CD8-positive, alpha-beta memory T cell (primary cell): ENCODE data around the gene RASIP1. TPM values are rescaled to one million over a fixed set of nuclear protein-coding genes. Genes with fewer than 3 reads are reported as not detected.
"Not testable (repeated sequence)": the region's sequence is repeated elsewhere in the genome, so short reads cannot be mapped to it uniquely, and the experiment has no call there.

Source experiments
- CTCF ChIA-PET: fragments of 350-600 bp; sonication (Branson Sonifier 250); formaldehyde crosslinking; loops from one replicate; lab custom pipeline; 2021; ENCODE audit warnings: antibody characterized with exemption; lab: Charles Lee
- POLR2A ChIA-PET: fragments of 350-600 bp; sonication (Branson Sonifier 250); formaldehyde crosslinking; loops from one replicate; lab custom pipeline; 2021; ENCODE audit warnings: antibody characterized with exemption; lab: Charles Lee
- DNase-seq, 5 donors: peaks; one replicate each; pipeline versions ENCODE4 v3.0.0 to v3.0.0-alpha.2; 2020 to 2022; ENCODE audit warnings: mixed read lengths in 1 of 5
- H3K27ac ChIP-seq: one replicate; pipeline ENCODE4 v1.7.0; 2013; ENCODE audit warnings: low read depth, mild to moderate bottlenecking, low read length, moderate library complexity
- H3K27me3 ChIP-seq: 2 replicates; pipeline ENCODE4 v1.7.0; 2013; ENCODE audit warnings: low read length, mild to moderate bottlenecking; ENCODE audit not compliant: insufficient read depth, poor library complexity, severe bottlenecking
- H3K36me3 ChIP-seq: 2 replicates; pipeline ENCODE4 v1.7.0; 2013; ENCODE audit warnings: mild to moderate bottlenecking, low read length, moderate library complexity; ENCODE audit not compliant: insufficient read depth
- H3K4me1 ChIP-seq: 2 replicates; pipeline ENCODE4 v1.7.0; 2013; ENCODE audit warnings: mild to moderate bottlenecking, low read length, moderate library complexity; ENCODE audit not compliant: insufficient read depth
- H3K4me3 ChIP-seq: 2 replicates; pipeline ENCODE4 v1.7.0; 2013; ENCODE audit warnings: mild to moderate bottlenecking, low read length
- H3K9me3 ChIP-seq: 2 replicates; pipeline ENCODE4 v1.7.0; 2013; ENCODE audit warnings: mild to moderate bottlenecking, low read length
- H3K27ac Mint-ChIP-seq, 8 donors: one replicate each; pipeline ENCODE4 v1.8.0; 2020 to 2021; ENCODE audit warnings: mixed read lengths in 8 of 8, mild to moderate bottlenecking in 6 of 8, inconsistent platforms in 3 of 8, moderate library complexity in 3 of 8
- H3K27me3 Mint-ChIP-seq, 2 donors: one replicate each; pipeline ENCODE4 v1.8.0; 2020 to 2021; ENCODE audit warnings: mixed read lengths in 2 of 2, mild to moderate bottlenecking in 1 of 2, moderate library complexity in 1 of 2
- H3K36me3 Mint-ChIP-seq, 3 donors: one replicate each; pipeline ENCODE4 v1.8.0; 2020 to 2021; ENCODE audit warnings: mixed read lengths in 3 of 3, inconsistent platforms in 1 of 3, mild to moderate bottlenecking in 1 of 3
- H3K4me1 Mint-ChIP-seq, 3 donors: one replicate each; pipeline ENCODE4 v1.8.0; 2020 to 2021; ENCODE audit warnings: mixed read lengths in 3 of 3, inconsistent platforms in 1 of 3, mild to moderate bottlenecking in 1 of 3
- H3K4me3 Mint-ChIP-seq, 7 donors: one replicate each; pipeline ENCODE4 v1.8.0; 2020 to 2021; ENCODE audit warnings: mixed read lengths in 7 of 7, mild to moderate bottlenecking in 6 of 7, moderate library complexity in 4 of 7, inconsistent platforms in 2 of 7
- H3K9me3 Mint-ChIP-seq, 5 donors: one replicate each; pipeline ENCODE4 v1.8.0; 2020 to 2022; ENCODE audit warnings: mixed read lengths in 5 of 5, mild to moderate bottlenecking in 3 of 5, moderate library complexity in 2 of 5, inconsistent platforms in 1 of 5
- polyA plus RNA-seq: library from polyadenylated mRNA; unstranded; fragments of 300-500 nt; fragmentation: Illumina TruSeq; gene quantifications from one replicate; pipeline ENCODE4 v1.2.3, GENCODE V29; 2021
- total RNA-seq, 2 experiments: library from RNA; stranded (reverse); gene quantifications; one replicate each; pipeline ENCODE4 v1.2.3, GENCODE V29; 2021

Gene RASIP1
- total and polyA plus RNA-seq, 3 experiments from 2014 or later: 0.09 to 0.22 (median 0.20) TPM

DNA sequence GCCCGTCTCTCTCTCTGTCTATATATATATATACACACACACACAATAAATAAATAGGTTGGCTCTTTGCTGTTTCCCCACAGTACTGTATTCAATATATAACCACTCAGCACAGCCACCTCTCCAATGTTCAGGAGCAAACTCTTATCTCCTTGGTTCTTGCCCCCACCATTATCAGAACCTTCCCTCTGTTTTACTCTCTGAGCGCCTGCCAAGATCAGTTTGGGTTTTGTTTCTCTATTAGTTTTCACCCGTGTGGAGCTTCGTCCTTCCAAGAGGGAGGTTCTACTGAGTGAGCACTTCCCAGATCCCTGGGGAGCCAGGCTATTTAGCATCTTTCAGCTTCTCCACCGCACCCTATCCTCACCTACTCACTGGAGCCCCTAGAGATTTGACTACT is 25.4 kb upstream of the RASIP1 start:
- H3K36me3 Mint-ChIP-seq, H3K36me3 ChIP-seq, H3K4me1 ChIP-seq, DNase-seq, H3K27ac Mint-ChIP-seq, H3K4me3 Mint-ChIP-seq, POLR2A ChIA-PET, H3K27ac ChIP-seq, H3K4me1 Mint-ChIP-seq, H3K9me3 ChIP-seq, H3K9me3 Mint-ChIP-seq, H3K27me3 ChIP-seq, H3K4me3 ChIP-seq: not testable (repeated sequence)
- peaks cover 13 to 35% of the 10 kb centered on the region in 2 donors for H3K27me3 Mint-ChIP-seq
- CTCF ChIA-PET: interaction anchor here (2.5 kb wide), 1 partner anchor 22 kb away, joined by 7 read pairs; no protein-coding TSS in a partner anchor

DNA sequence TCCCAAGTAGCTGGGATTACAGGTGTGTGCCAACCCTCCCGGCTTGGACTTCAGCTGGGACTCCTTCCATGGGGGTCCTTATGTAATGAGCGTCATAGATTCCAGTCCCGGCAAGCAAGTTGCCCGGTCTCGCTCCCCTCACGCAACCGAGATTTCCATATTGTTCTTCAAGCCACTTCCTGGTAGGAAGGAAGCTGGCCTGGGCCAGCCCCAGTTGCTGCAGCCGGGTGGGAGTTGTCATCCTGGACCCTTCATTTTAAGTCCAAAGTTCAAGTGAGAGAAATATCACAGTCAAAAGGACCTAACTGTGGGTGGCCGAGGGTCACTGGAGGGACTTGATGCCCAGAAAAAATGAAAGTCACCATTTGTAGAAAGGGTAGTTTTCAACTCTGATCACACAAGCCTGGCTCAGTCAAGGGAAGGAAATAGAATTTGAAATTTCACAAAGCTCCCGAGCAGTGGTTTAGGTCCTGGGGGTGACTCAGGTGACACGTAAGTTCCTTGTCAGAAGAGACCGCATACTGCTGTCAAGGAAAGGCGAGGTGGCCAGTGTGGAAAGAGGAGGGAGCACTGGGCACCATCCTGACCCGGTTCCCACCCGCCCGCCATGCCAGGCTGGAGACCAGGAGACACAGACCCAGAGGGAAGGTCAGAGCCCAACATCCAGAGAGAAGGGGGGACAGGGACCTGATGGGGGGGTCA is 20.2 kb upstream of the RASIP1 start:
- no peak for DNase-seq
- Mint-ChIP-seq H3K4me1 (peaks cover 0 to 4% (median 3%) of the 10 kb centered on the region in 3 donors), H3K27me3 (peaks cover 17 to 20% of the 10 kb centered on the region in 2 donors), H3K4me3 (no peak overlapping the region), H3K9me3 (no peaks in the 10 kb centered on the region), H3K36me3 (no peaks in the 10 kb centered on the region), H3K27ac (no peak overlapping the region)
- Histone ChIP-seq H3K36me3 (no peaks in the 10 kb centered on the region), H3K4me3 (no peak overlapping the region), H3K9me3 (no peaks in the 10 kb centered on the region), H3K4me1 (peaks cover 4% of the 10 kb centered on the region), H3K27ac (no peak overlapping the region), H3K27me3 (no peaks in the 10 kb centered on the region)
- ChIA-PET POLR2A (no interaction called here), CTCF (no interaction called here)

- CTCF ChIA-PET: no interaction called here
- H3K27me3 Mint-ChIP-seq: peaks cover 26 to 28% of the 10 kb centered on the region in 2 donors
Measured at GRCh38 chr19:48757741-48758144, 17.3 kb upstream of the RASIP1 start.

GRCh38 chr19:48757089-48757675 is 16.8 kb upstream of the RASIP1 start:
- H3K27ac Mint-ChIP-seq: no peak overlapping the region
- no peak for DNase-seq
- no peak overlapping the region for H3K4me3 ChIP-seq
- peaks cover 9 to 14% (median 13%) of the 10 kb centered on the region in 3 donors for H3K4me1 Mint-ChIP-seq
- no peaks in the 10 kb centered on the region for H3K36me3 ChIP-seq
- peaks cover 23 to 28% of the 10 kb centered on the region in 2 donors for H3K27me3 Mint-ChIP-seq
- ChIA-PET CTCF (no interaction called here), POLR2A (no interaction called here)
- no peaks in the 10 kb centered on the region for H3K9me3 ChIP-seq
- H3K27me3 ChIP-seq: no peaks in the 10 kb centered on the region
- H3K4me3 Mint-ChIP-seq: no peak overlapping the region
- peaks cover 16% of the 10 kb centered on the region for H3K4me1 ChIP-seq
- H3K9me3 Mint-ChIP-seq: no peaks in the 10 kb centered on the region
- no peak overlapping the region for H3K27ac ChIP-seq
- no peaks in the 10 kb centered on the region for H3K36me3 Mint-ChIP-seq

More at GRCh38 chr19:48757741-48758144, 17.3 kb upstream of the RASIP1 start:
- peaks cover 11% of the 10 kb centered on the region for H3K4me1 ChIP-seq
- POLR2A ChIA-PET: no interaction called here
- H3K27ac ChIP-seq: no peak overlapping the region
- H3K27ac Mint-ChIP-seq: no peak overlapping the region
- H3K4me1 Mint-ChIP-seq: peaks cover 8 to 12% (median 12%) of the 10 kb centered on the region in 3 donors
- H3K36me3 ChIP-seq: no peaks in the 10 kb centered on the region
- H3K36me3 Mint-ChIP-seq: no peaks in the 10 kb centered on the region
- DNase-seq: no peak
- H3K9me3 Mint-ChIP-seq: no peaks in the 10 kb centered on the region
- no peaks in the 10 kb centered on the region for H3K27me3 ChIP-seq
- H3K9me3 ChIP-seq: no peaks in the 10 kb centered on the region
- H3K4me3 ChIP-seq: no peak overlapping the region
- H3K4me3 Mint-ChIP-seq: no peak overlapping the region

DNA sequence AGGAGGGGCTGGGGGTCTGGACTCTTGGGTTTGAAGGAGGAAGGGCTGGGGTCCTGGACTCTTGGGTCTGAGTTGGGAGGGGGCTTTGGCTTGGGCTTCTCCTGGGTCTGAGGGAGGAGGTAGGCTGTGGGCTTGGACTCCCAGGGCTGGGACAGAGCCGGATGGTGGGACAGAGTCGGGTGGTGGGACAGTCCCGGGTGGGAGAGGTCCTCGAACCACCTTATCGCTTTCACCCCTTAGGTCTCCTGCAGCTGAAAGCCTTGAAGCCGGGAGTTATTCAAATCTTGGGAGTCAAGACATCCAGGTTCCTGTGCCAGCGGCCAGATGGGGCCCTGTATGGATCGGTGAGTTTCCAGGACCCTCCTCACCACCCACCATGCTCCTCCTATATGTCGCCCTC is 16.3 kb upstream of the RASIP1 start:
- H3K27ac Mint-ChIP-seq: no peak overlapping the region
- Histone ChIP-seq H3K27me3 (no peaks in the 10 kb centered on the region), H3K27ac (no peak overlapping the region), H3K9me3 (no peaks in the 10 kb centered on the region), H3K4me3 (no peak overlapping the region), H3K4me1 (peaks cover 20% of the 10 kb centered on the region), H3K36me3 (no peaks in the 10 kb centered on the region)
- ChIA-PET CTCF (no interaction called here), POLR2A (no interaction called here)
- H3K4me1 Mint-ChIP-seq: peaks cover 12 to 18% (median 15%) of the 10 kb centered on the region in 3 donors
- H3K27me3 Mint-ChIP-seq: peaks cover 23 to 31% of the 10 kb centered on the region in 2 donors
- DNase-seq: no peak
- no peaks in the 10 kb centered on the region for H3K36me3 Mint-ChIP-seq
- no peaks in the 10 kb centered on the region for H3K9me3 Mint-ChIP-seq
- H3K4me3 Mint-ChIP-seq: no peak overlapping the region

- H3K4me1 ChIP-seq: peaks cover 20% of the 10 kb centered on the region
- no peak overlapping the region for H3K27ac Mint-ChIP-seq
- H3K36me3 Mint-ChIP-seq: no peaks in the 10 kb centered on the region
- H3K4me3 ChIP-seq: no peak overlapping the region
- H3K36me3 ChIP-seq: no peaks in the 10 kb centered on the region
- H3K4me3 Mint-ChIP-seq: no peak overlapping the region
- peaks cover 15 to 20% (median 16%) of the 10 kb centered on the region in 3 donors for H3K4me1 Mint-ChIP-seq
- H3K9me3 Mint-ChIP-seq: no peaks in the 10 kb centered on the region
- CTCF ChIA-PET: no interaction called here
- H3K9me3 ChIP-seq: no peaks in the 10 kb centered on the region
- H3K27me3 Mint-ChIP-seq: peaks cover 23 to 33% of the 10 kb centered on the region in 2 donors
- POLR2A ChIA-PET: no interaction called here
- no peak for DNase-seq
- H3K27ac ChIP-seq: no peak overlapping the region
- H3K27me3 ChIP-seq: no peaks in the 10 kb centered on the region
Measured at GRCh38 chr19:48756212-48756611, 15.8 kb upstream of the RASIP1 start.

DNA sequence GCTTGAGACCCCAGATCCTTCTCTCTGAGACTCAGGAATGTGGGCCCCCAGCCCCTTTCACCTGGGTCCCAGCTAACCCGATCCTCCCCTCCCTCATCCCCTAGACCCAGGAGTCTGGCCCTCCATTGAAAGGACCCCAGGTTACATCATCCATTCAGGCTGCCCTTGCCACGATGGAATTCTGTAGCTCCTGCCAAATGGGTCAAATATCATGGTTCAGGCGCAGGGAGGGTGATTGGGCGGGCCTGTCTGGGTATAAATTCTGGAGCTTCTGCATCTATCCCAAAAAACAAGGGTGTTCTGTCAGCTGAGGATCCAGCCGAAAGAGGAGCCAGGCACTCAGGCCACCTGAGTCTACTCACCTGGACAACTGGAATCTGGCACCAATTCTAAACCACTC is 15.4 kb upstream of the RASIP1 start:
- H3K4me1 Mint-ChIP-seq: peaks cover 18 to 21% (median 18%) of the 10 kb centered on the region in 3 donors
- no peaks in the 10 kb centered on the region for H3K36me3 Mint-ChIP-seq
- POLR2A ChIA-PET: no interaction called here
- no peak for DNase-seq
- Histone ChIP-seq H3K27me3 (no peaks in the 10 kb centered on the region), H3K9me3 (no peaks in the 10 kb centered on the region), H3K4me3 (no peak overlapping the region), H3K36me3 (no peaks in the 10 kb centered on the region), H3K27ac (no peak overlapping the region), H3K4me1 (peaks cover 20% of the 10 kb centered on the region)
- no peak overlapping the region for H3K4me3 Mint-ChIP-seq
- no peaks in the 10 kb centered on the region for H3K9me3 Mint-ChIP-seq
- H3K27me3 Mint-ChIP-seq: peaks cover 24 to 35% of the 10 kb centered on the region in 2 donors
- CTCF ChIA-PET: interaction anchor here (0.8 kb wide), 1 partner anchor 18 kb away, joined by 3 read pairs; no protein-coding TSS in a partner anchor
- H3K27ac Mint-ChIP-seq: no peak overlapping the region

DNA sequence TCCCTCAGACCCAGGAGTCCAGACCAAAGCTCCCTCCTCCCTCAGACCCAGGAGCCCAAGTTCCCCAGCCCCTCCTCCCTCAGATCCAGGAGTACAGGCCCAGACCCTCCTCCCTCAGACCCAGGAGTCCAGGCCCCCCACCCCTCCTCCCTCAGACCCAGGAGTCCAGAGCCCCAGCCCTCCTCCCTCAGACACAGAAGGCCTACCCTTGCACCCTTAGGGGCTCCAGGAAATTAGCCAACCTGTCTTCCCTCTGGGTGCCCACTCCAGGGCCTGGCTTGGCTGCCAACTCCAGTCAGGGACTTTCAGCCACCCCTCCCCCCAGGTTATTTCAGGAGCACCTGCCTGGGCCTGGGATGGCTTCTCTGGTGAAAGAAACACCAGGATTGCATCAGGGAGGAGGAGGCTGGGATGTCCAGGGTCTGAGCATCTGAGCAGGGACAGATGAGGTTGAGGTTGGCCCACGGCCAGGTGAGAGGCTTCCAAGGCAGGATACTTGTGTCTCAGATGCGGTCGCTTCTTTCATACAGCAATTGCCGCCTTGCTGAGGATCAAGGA is 14.8 kb upstream of the RASIP1 start, which contains the start of gene FGF21:
FGF21 (plus strand) TSS at position 441 of the 558 bp plus-strand sequence. CDS start 713 bp downstream, outside the sequence.
- no peaks in the 10 kb centered on the region for H3K36me3 Mint-ChIP-seq
- H3K27me3 Mint-ChIP-seq: peaks cover 21 to 29% of the 10 kb centered on the region in 2 donors
- no peaks in the 10 kb centered on the region for H3K9me3 ChIP-seq
- no peaks in the 10 kb centered on the region for H3K36me3 ChIP-seq
- H3K4me1 ChIP-seq: peaks cover 16% of the 10 kb centered on the region
- H3K27me3 ChIP-seq: no peaks in the 10 kb centered on the region
- H3K27ac ChIP-seq: peak within 1 kb of the TSS; percentile 59
- CTCF ChIA-PET: interaction anchor here (0.8 kb wide), 1 partner anchor 19 kb away, joined by 3 read pairs; no protein-coding TSS in a partner anchor
- H3K27ac Mint-ChIP-seq: no peak within 1 kb of the TSS
- DNase-seq: no peak
- no peak within 1 kb of the TSS for H3K4me3 ChIP-seq
- no peak within 1 kb of the TSS for H3K4me3 Mint-ChIP-seq
- peaks cover 15 to 18% (median 17%) of the 10 kb centered on the region in 3 donors for H3K4me1 Mint-ChIP-seq
- POLR2A ChIA-PET: no interaction called here
- no peaks in the 10 kb centered on the region for H3K9me3 Mint-ChIP-seq
